GM19351 (cell line): ENCODE data around the gene DNAH12.
"Not testable (repeated sequence)": the region's sequence is repeated elsewhere in the genome, so short reads cannot be mapped to it uniquely, and the experiment has no call there.

ENCODE experiments used
- ATAC-seq: cut with Tn5 transposase; IDR thresholded peaks from one replicate; pipeline ENCODE4 v1.9.1; 2021; ENCODE audit warnings: mild to moderate bottlenecking, moderate library complexity; ENCODE audit not compliant: unreplicated experiment

Gene DNAH12

GRCh38 chr3:57326498-57326897 is 217.6 kb downstream of the DNAH12 start:
- not testable (repeated sequence) for ATAC-seq

GRCh38 chr3:57314204-57314603 is 229.9 kb downstream of the DNAH12 start:
- no peak for ATAC-seq

DNA sequence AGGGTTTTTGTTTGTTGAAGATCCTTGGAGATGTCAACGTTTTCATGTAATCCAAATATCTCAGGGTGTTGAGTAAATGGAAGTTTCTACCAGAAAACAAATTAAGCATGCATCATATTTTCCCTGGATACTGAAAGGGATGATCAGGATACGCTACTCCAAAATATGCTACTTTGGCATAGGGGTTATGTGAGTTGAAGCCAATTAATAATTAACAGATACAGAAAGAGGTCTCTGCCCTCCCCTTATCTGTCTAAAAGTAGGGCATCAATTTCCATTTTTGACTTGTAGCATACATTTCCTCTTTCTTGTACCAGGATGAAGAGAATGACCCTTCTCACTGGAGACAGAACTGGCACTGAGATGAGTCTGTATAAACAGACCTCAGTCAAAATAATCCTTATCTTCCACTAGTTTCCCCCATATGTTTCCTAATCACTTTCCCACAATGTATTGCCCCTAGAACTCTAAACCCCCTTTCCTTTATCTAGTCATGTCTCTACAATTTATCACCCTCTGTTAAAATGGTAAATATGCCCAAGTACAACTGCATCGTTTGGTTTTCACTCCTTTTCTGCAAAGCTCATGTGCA is 234.3 kb downstream of the DNAH12 start:
- no peak for ATAC-seq

GRCh38 chr3:57303520-57303919 is 240.6 kb downstream of the DNAH12 start:
- ATAC-seq = not testable (repeated sequence)

- ATAC-seq = no peak
Observed at GRCh38 chr3:57298041-57298440, 246.1 kb downstream of the DNAH12 start.

GRCh38 chr3:57292897-57293526 is 251.1 kb downstream of the DNAH12 start:
- no peak for ATAC-seq

GRCh38 chr3:57292159-57292896 is 251.8 kb downstream of the DNAH12 start, which contains the start of gene ASB14:
ASB14 (minus strand) TSS chr3:57292685; CDS start chr3:57292033, 652 bp downstream.
- no peak for ATAC-seq

- no peak for ATAC-seq
Observed at GRCh38 chr3:57288403-57288802, 255.7 kb downstream of the DNAH12 start.

- ATAC-seq = no peak
Observed at GRCh38 chr3:57287205-57287604, 256.9 kb downstream of the DNAH12 start.

GRCh38 chr3:57283334-57283733 is 260.8 kb downstream of the DNAH12 start:
- ATAC-seq = no peak

DNA sequence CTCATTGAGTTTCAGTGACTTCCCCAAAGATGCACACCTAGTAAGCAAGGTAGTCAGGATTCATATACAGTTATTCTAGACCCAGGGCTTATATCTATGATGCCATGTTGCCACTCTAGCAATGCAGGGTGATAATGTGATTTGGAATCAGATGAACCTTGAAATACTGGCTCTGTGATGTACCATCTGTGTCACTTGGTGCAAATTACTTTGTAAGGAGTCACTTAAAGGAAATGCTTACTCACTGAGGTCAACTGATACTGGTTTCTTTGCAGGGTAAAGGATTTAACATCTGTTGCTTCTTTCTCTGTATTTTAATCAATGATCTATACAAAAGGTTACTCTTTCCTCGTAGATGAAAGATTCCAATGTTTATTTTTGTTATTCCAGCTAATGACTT is 262.4 kb downstream of the DNAH12 start:
- no peak for ATAC-seq

GRCh38 chr3:57279685-57280084 is 264.5 kb downstream of the DNAH12 start:
- ATAC-seq = no peak

- ATAC-seq = no peak
Observed at GRCh38 chr3:57278237-57278636, 265.9 kb downstream of the DNAH12 start.

DNA sequence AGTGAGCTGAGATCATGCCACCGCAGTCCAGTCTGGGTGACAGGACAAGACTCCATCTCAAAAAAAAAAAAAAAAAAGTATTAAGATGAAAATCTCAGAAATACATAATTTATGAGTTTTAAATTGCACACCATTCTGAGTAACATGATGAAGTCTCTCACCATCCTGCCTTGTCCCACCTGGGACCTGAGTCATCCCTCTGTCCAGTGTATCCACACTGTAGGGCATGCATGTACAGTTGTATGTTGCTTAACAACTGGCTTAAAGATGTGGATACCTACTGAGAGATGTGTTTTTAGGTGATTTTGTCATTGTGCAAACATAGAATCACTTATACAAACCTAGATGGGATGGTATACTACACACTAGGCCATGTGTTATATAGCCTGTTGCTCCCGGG is 268.8 kb downstream of the DNAH12 start:
- ATAC-seq = no peak

DNA sequence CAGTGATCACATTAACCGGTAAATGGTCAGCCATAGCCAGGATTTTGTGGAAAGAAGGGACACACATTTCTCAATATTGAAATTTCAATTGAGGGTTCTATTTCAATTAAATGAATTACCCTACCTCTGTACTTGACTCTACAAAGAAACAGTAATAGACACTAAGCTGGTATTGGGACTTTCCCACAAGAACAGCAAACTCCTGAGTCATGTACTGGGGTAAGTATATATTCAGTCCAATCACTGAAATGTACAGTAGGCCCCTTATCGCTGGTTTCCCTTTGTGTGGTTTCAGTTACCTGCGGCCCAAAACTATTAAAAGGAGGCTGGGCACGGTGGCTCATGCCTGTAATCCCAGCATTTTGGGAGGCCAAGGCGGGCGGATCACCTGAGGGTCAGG is 269.3 kb downstream of the DNAH12 start:
- no peak for ATAC-seq

GRCh38 chr3:57268416-57268815 is 275.7 kb downstream of the DNAH12 start:
- no peak for ATAC-seq

DNA sequence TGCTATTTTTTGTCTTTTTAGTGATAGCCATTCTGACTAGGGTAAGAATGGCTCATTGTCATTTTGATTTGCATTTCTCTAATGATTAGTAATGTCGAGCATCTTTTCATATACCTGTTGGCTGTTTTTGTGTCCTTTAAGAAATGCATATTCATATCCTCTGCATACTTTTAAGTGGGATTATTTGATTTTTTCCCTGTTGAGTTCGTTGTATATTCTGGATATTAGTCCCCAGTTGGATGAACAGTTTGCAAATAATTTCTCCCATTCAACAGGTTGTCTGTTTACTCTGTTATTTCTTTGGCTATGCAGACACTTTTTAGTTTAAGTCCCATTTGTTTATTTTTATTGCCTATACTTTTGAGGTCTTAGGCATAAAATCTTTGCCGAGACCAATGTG is 282.2 kb downstream of the DNAH12 start:
- ATAC-seq = no peak

DNA sequence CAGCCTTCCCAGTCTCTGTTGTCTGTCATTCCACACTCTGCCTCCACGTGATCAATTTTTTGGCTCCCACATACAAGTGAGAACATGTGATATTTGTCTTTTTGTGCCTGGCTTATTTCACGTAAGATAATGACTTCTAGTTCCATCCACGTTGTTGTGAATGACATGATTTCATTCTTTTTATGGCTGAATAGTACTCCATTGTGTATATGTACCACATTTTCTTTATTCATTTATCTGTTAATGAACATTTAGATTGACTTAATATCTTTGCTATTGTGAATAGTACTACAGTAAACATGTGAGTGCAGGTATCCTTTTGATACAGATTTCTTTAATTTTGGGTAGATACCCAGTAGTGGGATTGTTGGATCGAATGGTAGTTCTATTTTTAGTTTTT is 283.0 kb downstream of the DNAH12 start:
- ATAC-seq = no peak

GRCh38 chr3:57257678-57258077 is 286.5 kb downstream of the DNAH12 start:
- ATAC-seq = no peak

DNA sequence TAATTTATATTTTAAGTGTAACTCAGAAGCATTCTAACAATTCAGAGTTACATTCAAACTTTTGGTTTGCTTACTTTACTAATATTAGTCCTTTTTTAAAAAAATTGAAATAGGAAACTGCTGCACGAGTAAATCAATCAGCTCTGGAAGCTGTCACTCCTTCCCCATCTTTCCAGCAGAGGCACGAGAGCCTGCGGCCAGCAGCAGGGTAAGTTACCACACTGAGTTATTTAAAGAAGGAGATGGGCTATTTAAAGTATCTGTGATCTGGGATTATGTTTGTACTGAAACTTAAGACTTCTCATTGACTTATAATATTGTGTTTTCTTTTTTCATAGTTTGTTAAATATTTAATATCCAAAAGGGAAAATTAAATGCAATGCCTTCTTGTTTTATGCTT is 287.3 kb downstream of the DNAH12 start:
- ATAC-seq = no peak

- ATAC-seq = no peak
Observed at GRCh38 chr3:57252404-57252803, 291.7 kb downstream of the DNAH12 start.

GRCh38 chr3:57244946-57245345 is 299.2 kb downstream of the DNAH12 start:
- ATAC-seq = no peak
